GM19324 (cell line): ENCODE results near the gene TRIP10.

ENCODE experiments used
- ATAC-seq: cut with Tn5 transposase; IDR thresholded peaks from one replicate; pipeline ENCODE4 v1.9.1; 2021; ENCODE audit warnings: mild to moderate bottlenecking, moderate library complexity; ENCODE audit not compliant: unreplicated experiment, low FRiP score

TRIP10 gene

GRCh38 chr19:6710273-6711077, 29.0 kb upstream of the TRIP10 start:
- no peak for ATAC-seq

GRCh38 chr19:6711078-6711361, 28.5 kb upstream of the TRIP10 start:
- no peak for ATAC-seq

- no peak for ATAC-seq
Observed at GRCh38 chr19:6711605-6712004, 27.9 kb upstream of the TRIP10 start.

- ATAC-seq = no peak
Observed at GRCh38 chr19:6712231-6712630, 27.2 kb upstream of the TRIP10 start.

GRCh38 chr19:6712692-6713670, 26.5 kb upstream of the TRIP10 start:
- no peak for ATAC-seq

- ATAC-seq = no peak
Observed at GRCh38 chr19:6713773-6714692, 25.4 kb upstream of the TRIP10 start.

GRCh38 chr19:6714749-6715555, 24.5 kb upstream of the TRIP10 start:
- ATAC-seq = no peak

GRCh38 chr19:6716610-6716970, 22.9 kb upstream of the TRIP10 start:
- ATAC-seq = no peak

- ATAC-seq = no peak
Observed at GRCh38 chr19:6717036-6717435, 22.4 kb upstream of the TRIP10 start.

- no peak for ATAC-seq
Observed at GRCh38 chr19:6717441-6717971, 22.0 kb upstream of the TRIP10 start.

- ATAC-seq = no peak
Observed at GRCh38 chr19:6718111-6718740, 21.3 kb upstream of the TRIP10 start.

- no peak for ATAC-seq
Observed at GRCh38 chr19:6718741-6719539, 20.5 kb upstream of the TRIP10 start.

- no peak for ATAC-seq
Observed at GRCh38 chr19:6719540-6719861, 20.0 kb upstream of the TRIP10 start.

- ATAC-seq = no peak
Observed at GRCh38 chr19:6719992-6720368, 19.5 kb upstream of the TRIP10 start.

GRCh38 chr19:6720369-6721137, 18.9 kb upstream of the TRIP10 start, which contains the start of gene C3:
Gene C3, minus strand, starts transcription at chr19:6720650. Its CDS starts 61 bp downstream, at chr19:6720589.
- ATAC-seq = no peak

GRCh38 chr19:6721138-6721474, 18.4 kb upstream of the TRIP10 start:
- ATAC-seq = no peak

GRCh38 chr19:6721773-6722172, 17.7 kb upstream of the TRIP10 start:
- no peak for ATAC-seq

- no peak for ATAC-seq
Observed at GRCh38 chr19:6723108-6723618, 16.3 kb upstream of the TRIP10 start.
